Lower lobe of right lung (tissue), 2 donors: ENCODE results near the gene CADM4. TPM values are rescaled to one million over a fixed set of nuclear protein-coding genes. Genes with fewer than 3 reads are reported as not detected.

Experiments used
- ATAC-seq, 2 donors: fragments of 200-7000 bp; cut with Tn5 transposase; one replicate each; pipeline ENCODE4 v1.9.1; 2020 to 2022; ENCODE audit warnings: mild to moderate bottlenecking in 2 of 2, moderate library complexity in 2 of 2
- DNase-seq: peaks from one replicate; pipeline ENCODE4 v3.0.0-alpha.2; 2020
- H3K27ac ChIP-seq: fragments of 200-600 bp; one replicate; pipeline ENCODE4 v1.8.0; 2022
- H3K27me3 ChIP-seq: fragments of 200-600 bp; one replicate; pipeline ENCODE4 v1.8.0; 2022; ENCODE audit warnings: low read depth
- H3K36me3 ChIP-seq: fragments of 200-600 bp; one replicate; pipeline ENCODE4 v1.8.0; 2022; ENCODE audit warnings: mild to moderate bottlenecking
- H3K4me1 ChIP-seq: fragments of 200-600 bp; one replicate; pipeline ENCODE4 v1.8.0; 2022
- H3K4me3 ChIP-seq: fragments of 200-600 bp; one replicate; pipeline ENCODE4 v1.8.0; 2022; ENCODE audit warnings: mild to moderate bottlenecking
- H3K9me3 ChIP-seq: fragments of 200-600 bp; one replicate; pipeline ENCODE4 v1.8.0; 2022
- CTCF ChIP-seq: fragments of 200-600 bp; IDR thresholded peaks from one replicate; pipeline ENCODE4 v1.8.0; 2022; ENCODE audit warnings: antibody characterized with exemption, mild to moderate bottlenecking
- intact Hi-C: fragments of 100-400 bp; cut with DNase I; formaldehyde crosslinking; loops from one replicate; pipeline ENCODE4 v1.11.0; 2022
- total RNA-seq: library from RNA; stranded (reverse); fragmentation: NEBNext Ultra II Directional; extraction: Animal tissue kit (Norgen Biotek cat#: 25700); gene quantifications from one replicate; pipeline ENCODE4 v1.2.1, GENCODE V29; 2021
- donor health status: DM: no; HTN: yes; CAD: no; lungs with severe emphysema.

The CADM4 gene
- total RNA-seq, 1 donor from 2014 or later: 8.1 TPM

GRCh38 chr19:43660971-43661360 is 21.3 kb upstream of the CADM4 start:
- intact Hi-C loops: no loop called here
- no peaks in the 10 kb centered on the region for H3K27me3 ChIP-seq
- no peak overlapping the region for H3K4me3 ChIP-seq
- peaks cover 17% of the 10 kb centered on the region for H3K4me1 ChIP-seq
- ATAC-seq (no peak), DNase-seq (no peak)
- H3K9me3 ChIP-seq: peaks cover 4% of the 10 kb centered on the region
- TF ChIP-seq CTCF: no peak
- peaks cover 89% of the 10 kb centered on the region for H3K36me3 ChIP-seq
- H3K27ac ChIP-seq: no peak overlapping the region

DNA sequence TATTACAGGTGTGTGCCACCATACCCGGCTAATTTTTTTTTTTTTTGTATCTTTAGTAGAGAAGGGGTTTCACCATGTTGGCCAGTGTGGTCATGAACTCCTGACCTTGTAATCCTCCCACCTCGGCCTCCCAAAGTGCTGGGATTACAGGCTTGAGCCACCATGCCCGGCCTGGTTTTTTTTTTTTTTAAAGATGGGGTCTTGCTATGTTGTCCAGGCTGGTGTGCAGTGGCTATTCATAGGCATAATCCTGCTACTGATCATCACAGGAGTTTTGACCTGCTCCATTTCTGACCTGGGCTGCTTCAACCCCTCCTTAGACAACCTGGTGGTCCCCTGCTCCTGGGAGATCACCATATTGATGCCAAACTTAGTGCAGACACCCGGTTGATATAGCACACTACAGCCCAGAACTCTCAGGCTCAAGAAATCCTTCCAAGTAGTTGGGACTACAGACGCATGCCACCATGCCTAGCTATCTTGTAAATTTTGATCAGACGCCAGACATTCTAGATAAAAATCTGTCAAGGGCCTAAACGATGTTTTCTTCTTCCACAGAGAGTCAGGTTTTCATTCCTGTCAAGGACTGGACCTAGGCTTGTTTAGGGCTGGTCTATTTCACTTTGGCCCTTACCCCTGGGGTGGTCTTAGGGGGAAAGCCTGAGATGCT is 20.8 kb upstream of the CADM4 start:
- peaks cover 89% of the 10 kb centered on the region for H3K36me3 ChIP-seq
- no peak for ATAC-seq
- intact Hi-C loops: no loop called here
- no peak for DNase-seq
- H3K9me3 ChIP-seq: peaks cover 4% of the 10 kb centered on the region
- TF ChIP-seq CTCF: no peak
- H3K27ac ChIP-seq: no peak overlapping the region
- peaks cover 17% of the 10 kb centered on the region for H3K4me1 ChIP-seq
- no peak overlapping the region for H3K4me3 ChIP-seq
- H3K27me3 ChIP-seq: no peaks in the 10 kb centered on the region

DNA sequence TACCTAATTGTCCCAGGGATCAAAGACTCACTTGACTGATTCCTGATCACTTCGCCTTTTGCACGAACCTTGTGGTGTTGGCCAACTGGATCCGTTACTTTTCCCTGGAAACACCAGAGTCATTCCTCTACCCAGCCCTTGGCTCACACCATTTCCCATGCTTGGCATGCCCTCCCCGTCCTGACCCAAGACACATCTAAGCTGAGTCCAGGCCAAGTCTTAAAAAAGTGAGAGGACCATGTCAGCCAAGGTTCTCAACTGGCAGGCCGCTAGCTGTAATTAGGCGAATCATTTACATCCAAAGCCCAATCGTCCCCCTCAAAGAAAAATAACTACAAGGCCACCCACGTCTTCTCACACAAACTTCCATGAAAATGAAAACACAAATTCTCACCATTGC is 18.8 kb upstream of the CADM4 start:
- intact Hi-C loops: no loop called here
- H3K27ac ChIP-seq: no peak overlapping the region
- TF ChIP-seq CTCF: no peak
- peaks cover 2% of the 10 kb centered on the region for H3K4me1 ChIP-seq
- no peak for ATAC-seq
- peaks cover 4% of the 10 kb centered on the region for H3K9me3 ChIP-seq
- H3K4me3 ChIP-seq: no peak overlapping the region
- peaks cover 91% of the 10 kb centered on the region for H3K36me3 ChIP-seq
- no peaks in the 10 kb centered on the region for H3K27me3 ChIP-seq
- no peak for DNase-seq

DNA sequence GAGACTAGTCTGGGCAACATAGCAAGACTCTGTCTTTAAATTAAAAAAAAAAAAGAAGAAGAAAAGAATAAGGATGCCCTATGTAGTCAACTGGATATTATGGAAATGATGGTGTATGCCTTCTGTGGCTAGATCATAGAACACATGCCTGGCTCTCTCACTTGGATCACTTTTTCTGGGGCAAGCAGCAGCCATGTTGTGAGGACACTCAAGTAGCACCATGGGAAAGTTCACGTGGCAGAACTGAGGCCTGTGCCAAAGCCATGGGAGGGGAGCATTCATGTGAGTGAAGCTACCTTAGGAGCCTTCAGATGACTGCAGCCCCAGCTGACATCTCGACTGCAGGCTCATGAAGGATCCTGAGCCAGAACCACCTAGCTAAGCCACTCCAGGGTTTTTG is 18.4 kb upstream of the CADM4 start:
- Histone ChIP-seq H3K4me1 (no peaks in the 10 kb centered on the region), H3K27me3 (no peaks in the 10 kb centered on the region), H3K27ac (no peak overlapping the region), H3K36me3 (peaks cover 92% of the 10 kb centered on the region), H3K9me3 (peaks cover 4% of the 10 kb centered on the region), H3K4me3 (no peak overlapping the region)
- no peak for TF ChIP-seq CTCF
- ATAC-seq: no peak
- intact Hi-C loops: no loop called here
- no peak for DNase-seq

DNA sequence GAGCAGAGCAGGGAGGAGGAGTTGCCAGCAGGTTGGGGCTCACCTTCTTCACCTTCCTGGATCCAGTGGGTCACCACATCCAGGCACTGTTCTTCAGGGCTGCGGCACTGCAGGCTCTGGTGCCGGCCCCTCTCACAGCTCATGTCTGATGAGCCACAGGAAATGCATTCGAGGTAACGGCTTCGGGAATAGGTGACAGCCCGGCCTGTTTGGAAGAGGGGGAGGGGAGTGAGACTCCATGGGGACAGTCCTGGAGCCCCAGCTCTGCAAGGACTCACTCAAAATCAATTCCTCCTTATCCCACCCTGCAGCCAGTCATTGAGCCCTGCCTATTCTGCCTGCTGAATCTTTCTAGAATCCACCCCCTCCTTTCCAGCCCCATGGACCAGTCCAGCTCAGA is 16.8 kb upstream of the CADM4 start:
- DNase-seq: no peak
- Histone ChIP-seq H3K4me1 (peaks cover 5% of the 10 kb centered on the region), H3K36me3 (peaks cover 96% of the 10 kb centered on the region), H3K9me3 (peaks cover 4% of the 10 kb centered on the region), H3K27ac (no peak overlapping the region), H3K4me3 (no peak overlapping the region), H3K27me3 (no peaks in the 10 kb centered on the region)
- no peak for TF ChIP-seq CTCF
- intact Hi-C loops: no loop called here
- no peak for ATAC-seq

- Histone ChIP-seq H3K36me3 (peaks cover 99% of the 10 kb centered on the region), H3K27me3 (no peaks in the 10 kb centered on the region), H3K4me1 (peaks cover 5% of the 10 kb centered on the region), H3K27ac (no peak overlapping the region), H3K9me3 (no peaks in the 10 kb centered on the region), H3K4me3 (no peak overlapping the region)
- intact Hi-C loops: no loop called here
- DNase-seq (no peak), ATAC-seq (no peak)
- no peak for TF ChIP-seq CTCF
Observed at GRCh38 chr19:43652546-43652874, 12.9 kb upstream of the CADM4 start.
